ENCODE results near the gene ADAMTS2. TPM values are rescaled to one million over a fixed set of nuclear protein-coding genes. Genes with fewer than 3 reads are reported as not detected.

ADAMTS2 gene
- total RNA-seq, 1 experiment from 2014 or later: not detected

DNA sequence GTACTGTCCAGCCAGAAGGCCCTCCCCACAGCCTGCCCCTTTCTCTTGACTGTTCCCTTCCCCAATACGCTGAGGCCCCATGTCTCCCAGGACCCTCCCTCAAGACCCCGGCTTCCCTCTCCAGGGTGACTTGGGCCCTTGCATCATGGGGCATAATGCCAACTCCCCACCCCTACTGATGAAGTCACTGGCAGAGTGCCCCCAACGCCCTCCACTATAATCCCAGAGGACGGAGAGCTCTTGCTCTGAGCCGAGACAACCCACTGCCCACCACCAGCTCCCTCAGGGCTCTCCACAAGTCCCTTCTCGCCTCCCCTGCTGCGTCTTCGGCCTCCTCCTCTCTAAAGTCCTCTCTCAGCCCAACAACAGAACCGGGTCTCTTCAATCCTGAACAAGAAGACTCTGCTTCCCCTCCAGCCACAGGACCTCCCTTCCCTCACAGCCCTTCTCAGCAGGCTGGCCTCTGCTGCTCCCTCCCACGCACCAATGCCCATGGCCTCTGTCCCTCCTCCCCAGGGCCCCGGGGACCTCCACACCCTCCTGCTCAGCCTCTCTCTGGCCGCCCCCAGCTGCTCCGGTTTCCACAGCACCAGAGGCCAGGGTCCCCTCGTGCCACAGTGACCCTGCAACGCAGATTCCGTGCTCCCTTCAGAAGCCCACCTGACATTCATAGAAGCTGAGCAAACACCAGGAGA is 47.6 kb downstream of the ADAMTS2 start:
- Histone ChIP-seq H3F3A (ENCODE audit: low read length, unreplicated experiment) (no peaks in the 10 kb centered on the region), H3K36me3 (ENCODE audit: low read depth, low read length) (no peaks in the 10 kb centered on the region), H3K27ac (ENCODE audit: low read length) (no peak overlapping the region), H4K20me1 (ENCODE audit: low read length) (no peaks in the 10 kb centered on the region), H3K9me3 (ENCODE audit: low read length) (no peaks in the 10 kb centered on the region), H2AFZ (ENCODE audit: low read length) (no peak overlapping the region), H3K4me3 (ENCODE audit: low read length) (no peak overlapping the region), H3K9ac (ENCODE audit: low read length) (no peak overlapping the region), H3K79me2 (ENCODE audit: low read length) (no peaks in the 10 kb centered on the region), H3K4me1 (ENCODE audit: insufficient read depth, low read length) (no peaks in the 10 kb centered on the region), H3K9me2 (replicated peaks; ENCODE audit: low read length) (no peaks in the 10 kb centered on the region), H3K4me2 (ENCODE audit: low read length) (no peak overlapping the region), H3K27me3 (ENCODE audit: low read length) (peaks cover 77% of the 10 kb centered on the region)
- no peak for DNase-seq
- ChIA-PET POLR2A (ENCODE audit: unreplicated experiment) (no interaction called here), CTCF (no interaction called here)
- intact Hi-C loops (cut with micrococcal nuclease): no loop called here
- no TSS peak for BruUV-seq (replicated peaks)
- TF ChIP-seq EZH2 (IDR thresholded peaks at IDR 0.05; ENCODE audit: low read length, unreplicated experiment) (no peak), CTCF (conservative IDR thresholded peaks at IDR 0.05; ENCODE audit: low read depth, low read length) (no peak), EZH2phosphoT487 (IDR thresholded peaks at IDR 0.05; ENCODE audit: borderline replicate concordance, low read length) (no peak)
- no peak for ATAC-seq

DNA sequence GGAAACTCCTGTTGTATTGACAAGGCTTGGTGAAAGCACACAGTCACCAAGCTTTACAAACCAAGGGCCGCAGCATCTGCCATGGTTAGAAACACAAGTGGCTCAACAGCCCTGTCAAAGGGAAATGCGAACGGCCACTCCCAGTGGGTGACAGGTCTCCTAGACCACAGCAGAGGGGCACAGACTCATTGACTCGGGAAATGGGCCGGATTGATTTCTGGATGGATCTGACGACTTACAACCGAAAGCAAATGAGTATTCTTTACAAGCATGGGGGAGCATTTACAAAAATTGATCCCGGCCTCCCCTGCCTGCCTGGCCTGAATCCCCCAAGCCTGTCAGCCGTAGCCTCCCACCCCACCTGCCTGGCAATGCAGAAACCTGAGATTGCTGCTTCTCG is 48.2 kb downstream of the ADAMTS2 start:
- H3K9ac ChIP-seq (ENCODE audit: low read length): no peak overlapping the region
- H3K4me1 ChIP-seq (ENCODE audit: insufficient read depth, low read length): no peaks in the 10 kb centered on the region
- H3K27me3 ChIP-seq (ENCODE audit: low read length): peaks cover 78% of the 10 kb centered on the region
- TF ChIP-seq CTCF (conservative IDR thresholded peaks at IDR 0.05; ENCODE audit: low read depth, low read length) (no peak), EZH2 (IDR thresholded peaks at IDR 0.05; ENCODE audit: low read length, unreplicated experiment) (no peak), EZH2phosphoT487 (IDR thresholded peaks at IDR 0.05; ENCODE audit: borderline replicate concordance, low read length) (no peak)
- intact Hi-C loops (cut with micrococcal nuclease): no loop called here
- H2AFZ ChIP-seq (ENCODE audit: low read length): no peak overlapping the region
- H3K9me2 ChIP-seq (replicated peaks; ENCODE audit: low read length): no peaks in the 10 kb centered on the region
- DNase-seq (no peak), ATAC-seq (no peak)
- no peaks in the 10 kb centered on the region for H4K20me1 ChIP-seq (ENCODE audit: low read length)
- no peak overlapping the region for H3K4me3 ChIP-seq (ENCODE audit: low read length)
- no peaks in the 10 kb centered on the region for H3K9me3 ChIP-seq (ENCODE audit: low read length)
- ChIA-PET CTCF (no interaction called here), POLR2A (ENCODE audit: unreplicated experiment) (no interaction called here)
- H3K4me2 ChIP-seq (ENCODE audit: low read length): no peak overlapping the region
- H3K79me2 ChIP-seq (ENCODE audit: low read length): no peaks in the 10 kb centered on the region
- no peaks in the 10 kb centered on the region for H3F3A ChIP-seq (ENCODE audit: low read length, unreplicated experiment)
- no TSS peak for BruUV-seq (replicated peaks)
- no peaks in the 10 kb centered on the region for H3K36me3 ChIP-seq (ENCODE audit: low read depth, low read length)
- H3K27ac ChIP-seq (ENCODE audit: low read length): no peak overlapping the region

GRCh38 chr5:179296150-179296821 is 49.0 kb downstream of the ADAMTS2 start:
- Histone ChIP-seq H3K4me1 (ENCODE audit: insufficient read depth, low read length) (no peaks in the 10 kb centered on the region), H3K4me2 (ENCODE audit: low read length) (no peak overlapping the region), H3K4me3 (ENCODE audit: low read length) (no peak overlapping the region), H3K27me3 (ENCODE audit: low read length) (peaks cover 74% of the 10 kb centered on the region), H3K9me3 (ENCODE audit: low read length) (no peaks in the 10 kb centered on the region), H2AFZ (ENCODE audit: low read length) (no peak overlapping the region), H3K36me3 (ENCODE audit: low read depth, low read length) (no peaks in the 10 kb centered on the region), H3F3A (ENCODE audit: low read length, unreplicated experiment) (no peaks in the 10 kb centered on the region), H3K79me2 (ENCODE audit: low read length) (no peaks in the 10 kb centered on the region), H4K20me1 (ENCODE audit: low read length) (no peaks in the 10 kb centered on the region), H3K27ac (ENCODE audit: low read length) (no peak overlapping the region), H3K9me2 (replicated peaks; ENCODE audit: low read length) (no peaks in the 10 kb centered on the region), H3K9ac (ENCODE audit: low read length) (no peak overlapping the region)
- DNase-seq: no peak
- BruUV-seq (replicated peaks): no TSS peak
- TF ChIP-seq EZH2 (IDR thresholded peaks at IDR 0.05; ENCODE audit: low read length, unreplicated experiment) (no peak), EZH2phosphoT487 (IDR thresholded peaks at IDR 0.05; ENCODE audit: borderline replicate concordance, low read length) (no peak), CTCF (conservative IDR thresholded peaks at IDR 0.05; ENCODE audit: low read depth, low read length) (no peak)
- intact Hi-C loops (cut with micrococcal nuclease): no loop called here
- no peak for ATAC-seq
- ChIA-PET POLR2A (ENCODE audit: unreplicated experiment) (no interaction called here), CTCF (no interaction called here)
